GM12873 (cell line): ENCODE data around the gene NR2C2.

ENCODE experiments used
- CTCF ChIP-seq: IDR thresholded peaks from 2 replicates; pipeline ENCODE4 v1.5.1; 2012; ENCODE audit warnings: low read depth, mild to moderate bottlenecking, moderate library complexity, low read length, control low read depth; ENCODE audit not compliant: insufficient read depth; ENCODE audit errors: missing control alignments

The NR2C2 gene

GRCh38 chr3:15086263-15086662, 138.9 kb downstream of the NR2C2 start:
- no peak for TF ChIP-seq CTCF

GRCh38 chr3:15086699-15087098, 139.3 kb downstream of the NR2C2 start:
- TF ChIP-seq CTCF: no peak

GRCh38 chr3:15089201-15089600, 141.8 kb downstream of the NR2C2 start:
- no peak for TF ChIP-seq CTCF

GRCh38 chr3:15091575-15091974, 144.2 kb downstream of the NR2C2 start:
- no peak for TF ChIP-seq CTCF

- no peak for TF ChIP-seq CTCF
Measured at GRCh38 chr3:15092686-15093085, 145.3 kb downstream of the NR2C2 start.

GRCh38 chr3:15094187-15094875, 146.9 kb downstream of the NR2C2 start:
- TF ChIP-seq CTCF: no peak

GRCh38 chr3:15096046-15096445, 148.7 kb downstream of the NR2C2 start:
- TF ChIP-seq CTCF: no peak

- TF ChIP-seq CTCF: no peak
Measured at GRCh38 chr3:15097891-15098290, 150.5 kb downstream of the NR2C2 start.
